HG03196 (cell line): ENCODE data around the gene NAPSA.
"Not testable (repeated sequence)": the region's sequence is repeated elsewhere in the genome, so short reads cannot be mapped to it uniquely, and the experiment has no call there.

Experiments
- ATAC-seq: cut with Tn5 transposase; IDR thresholded peaks from one replicate; pipeline ENCODE4 v1.9.1; 2021; ENCODE audit not compliant: unreplicated experiment

Gene NAPSA

DNA sequence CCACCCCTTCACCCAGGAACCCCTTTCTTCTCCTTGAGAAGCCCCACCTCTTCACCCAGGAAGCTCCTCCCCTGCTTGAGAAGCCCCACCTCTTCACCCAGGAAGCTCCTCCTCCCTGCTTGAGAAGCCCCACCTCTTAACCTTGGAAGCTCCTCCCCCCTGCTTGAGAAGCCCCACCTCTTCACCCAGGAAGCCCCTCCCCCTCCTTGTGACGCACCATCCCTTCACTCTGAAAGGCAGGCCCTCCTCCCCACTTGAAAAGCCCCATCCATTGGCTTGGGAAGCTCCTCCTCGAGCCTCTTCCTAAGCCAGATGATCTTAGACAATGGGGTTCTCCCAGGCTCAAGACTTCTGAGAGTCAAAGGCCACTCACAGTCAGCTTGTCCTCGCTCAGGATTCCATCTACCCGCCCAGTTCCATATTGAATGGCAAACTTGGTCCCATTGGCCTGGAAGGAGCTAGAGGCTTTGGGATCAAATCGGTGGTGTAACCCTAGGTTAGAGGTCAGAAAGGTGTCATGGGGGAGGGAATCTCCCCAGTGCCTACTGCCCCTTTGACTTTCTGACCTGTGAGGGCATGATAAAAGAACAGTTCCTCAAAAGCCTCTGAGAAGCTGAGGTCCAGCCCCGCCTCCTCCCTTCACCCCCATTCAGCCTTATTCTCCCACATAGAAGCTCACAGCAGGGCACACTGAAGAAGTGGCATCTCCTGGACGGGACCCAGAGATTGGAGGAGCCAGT lies 4.0 kb downstream of the NAPSA start:
- ATAC-seq, result no peak

- ATAC-seq, result no peak
Measured at GRCh38 chr19:50359328-50359818, 6.1 kb downstream of the NAPSA start.

DNA sequence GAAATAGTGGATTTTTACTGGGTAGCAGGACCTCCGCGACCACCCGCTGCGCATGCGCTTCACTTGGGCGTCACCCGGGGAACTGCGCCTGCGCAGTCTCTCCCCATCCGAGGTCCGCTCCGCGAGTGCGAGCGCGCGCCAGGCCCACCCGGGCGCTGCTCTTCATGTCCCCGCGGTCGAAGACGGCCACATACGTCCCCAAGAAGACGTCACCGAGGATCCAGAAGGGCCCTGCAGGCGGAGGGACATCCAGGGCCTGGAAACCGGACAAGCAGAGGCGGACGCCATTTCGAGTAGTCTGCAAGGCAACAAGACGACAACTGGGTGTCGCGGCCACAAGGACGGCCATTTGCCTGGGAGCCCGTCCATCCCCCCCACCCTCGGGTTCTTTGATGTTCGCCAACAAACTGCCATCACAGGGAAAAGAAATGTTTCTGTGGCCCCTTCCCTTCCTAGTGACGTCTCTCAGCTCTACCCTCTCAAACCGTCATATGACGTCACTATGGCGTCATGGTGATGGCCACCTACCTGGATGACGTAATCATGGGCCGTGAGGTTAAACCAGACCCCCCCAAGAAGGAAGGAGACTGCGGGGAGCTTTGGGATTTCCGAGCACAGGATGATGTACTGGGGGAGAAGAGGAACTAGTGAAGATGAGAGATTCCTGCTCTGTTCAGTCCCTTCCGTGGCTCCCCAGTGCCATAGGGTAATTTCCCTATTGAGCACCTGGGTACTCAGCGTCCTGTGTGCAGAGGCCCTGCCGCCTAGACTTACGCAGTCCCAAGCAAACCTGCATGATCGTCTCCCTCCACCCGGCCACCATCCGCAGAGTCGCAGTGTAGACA lies 6.7 kb downstream of the NAPSA start:
- no peak for ATAC-seq

- peak; percentile 49 for ATAC-seq
Measured at GRCh38 chr19:50357178-50358100, 8.0 kb downstream of the NAPSA start.

GRCh38 chr19:50356691-50357177 lies 8.7 kb downstream of the NAPSA start:
- no peak for ATAC-seq

DNA sequence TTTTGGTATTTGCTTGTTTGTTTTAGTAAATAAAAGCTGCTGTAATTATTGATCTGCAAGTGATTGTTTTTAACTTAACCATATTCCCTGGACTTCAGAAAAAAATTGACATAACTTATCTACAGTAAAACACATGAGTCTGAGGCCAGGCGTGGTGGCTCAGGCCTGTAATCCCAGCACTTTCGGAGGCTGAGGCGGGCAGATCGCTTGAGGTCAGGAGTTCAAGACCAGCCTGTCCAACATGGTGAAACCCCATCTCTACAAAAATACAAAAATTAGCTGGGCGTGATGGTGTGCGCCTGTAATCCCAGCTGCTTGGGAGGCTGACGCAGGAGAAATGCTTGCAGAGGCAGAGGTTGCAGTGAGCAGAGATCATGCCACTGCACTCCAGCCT lies 12.0 kb downstream of the NAPSA start:
- ATAC-seq, result not testable (repeated sequence)

- ATAC-seq, result no peak
Measured at GRCh38 chr19:50352242-50352641, 13.2 kb downstream of the NAPSA start.

- no peak for ATAC-seq
Measured at GRCh38 chr19:50349277-50350057, 16.0 kb downstream of the NAPSA start.

DNA sequence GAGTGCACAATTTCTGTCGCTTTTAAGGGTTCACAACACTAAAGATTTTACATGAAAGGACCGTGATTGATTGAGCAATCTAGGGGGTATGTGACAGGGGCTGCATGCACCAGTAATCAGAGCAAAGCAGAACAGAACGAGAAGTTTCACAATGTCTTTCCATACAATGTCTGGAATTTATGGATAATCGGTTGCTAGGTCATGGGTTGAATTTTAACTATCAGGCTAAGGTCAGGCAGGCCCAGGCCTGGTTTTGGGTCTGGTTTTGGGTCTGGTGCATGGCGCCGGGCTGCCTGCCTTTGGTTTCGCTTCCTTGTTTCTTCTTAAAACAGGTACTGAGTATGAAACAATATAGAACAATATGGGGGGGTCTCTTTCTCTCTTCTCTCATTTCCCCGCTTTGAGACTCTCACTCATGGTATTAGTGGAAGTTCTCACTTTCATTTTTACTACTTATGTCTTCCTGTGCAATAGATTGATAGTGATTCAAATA lies 18.3 kb downstream of the NAPSA start:
- peak; percentile 54 for ATAC-seq

GRCh38 chr19:50344661-50345318 lies 20.6 kb downstream of the NAPSA start:
- ATAC-seq, result no peak

GRCh38 chr19:50341091-50341564 lies 24.3 kb downstream of the NAPSA start:
- ATAC-seq, result peak; percentile 57

- no peak for ATAC-seq
Measured at GRCh38 chr19:50340331-50340730, 25.1 kb downstream of the NAPSA start.

GRCh38 chr19:50337031-50337430 lies 28.4 kb downstream of the NAPSA start:
- ATAC-seq, result not testable (repeated sequence)

GRCh38 chr19:50334741-50335421 lies 30.6 kb downstream of the NAPSA start:
- ATAC-seq, result no peak

- ATAC-seq, result peak; percentile 19
Measured at GRCh38 chr19:50333737-50334617, 31.5 kb downstream of the NAPSA start.

DNA sequence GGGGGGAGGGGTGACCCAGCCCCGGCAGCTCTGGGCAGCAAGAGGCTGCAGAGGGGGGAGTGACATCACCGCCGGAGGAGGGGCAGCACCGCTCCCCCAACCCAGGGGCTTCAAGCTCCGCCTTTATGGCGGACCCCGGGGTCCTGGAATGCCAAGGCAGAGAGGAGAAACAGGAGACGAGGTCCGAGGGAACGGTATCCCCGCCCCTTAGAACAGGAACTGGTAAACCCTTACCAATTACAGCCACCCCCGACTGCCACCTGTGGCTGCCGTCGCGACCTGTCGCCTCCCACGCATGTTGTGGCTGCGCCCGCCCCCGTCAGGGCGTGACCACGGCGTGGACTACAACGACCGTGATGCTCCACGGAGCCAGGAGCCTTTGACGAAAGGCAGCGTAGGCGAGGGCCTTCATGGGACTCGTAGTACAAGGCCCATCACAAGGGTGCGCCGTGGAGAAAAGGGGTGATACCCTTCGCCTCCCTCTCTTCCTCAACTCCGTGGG lies 32.2 kb downstream of the NAPSA start:
- ATAC-seq, result peak; percentile 47

DNA sequence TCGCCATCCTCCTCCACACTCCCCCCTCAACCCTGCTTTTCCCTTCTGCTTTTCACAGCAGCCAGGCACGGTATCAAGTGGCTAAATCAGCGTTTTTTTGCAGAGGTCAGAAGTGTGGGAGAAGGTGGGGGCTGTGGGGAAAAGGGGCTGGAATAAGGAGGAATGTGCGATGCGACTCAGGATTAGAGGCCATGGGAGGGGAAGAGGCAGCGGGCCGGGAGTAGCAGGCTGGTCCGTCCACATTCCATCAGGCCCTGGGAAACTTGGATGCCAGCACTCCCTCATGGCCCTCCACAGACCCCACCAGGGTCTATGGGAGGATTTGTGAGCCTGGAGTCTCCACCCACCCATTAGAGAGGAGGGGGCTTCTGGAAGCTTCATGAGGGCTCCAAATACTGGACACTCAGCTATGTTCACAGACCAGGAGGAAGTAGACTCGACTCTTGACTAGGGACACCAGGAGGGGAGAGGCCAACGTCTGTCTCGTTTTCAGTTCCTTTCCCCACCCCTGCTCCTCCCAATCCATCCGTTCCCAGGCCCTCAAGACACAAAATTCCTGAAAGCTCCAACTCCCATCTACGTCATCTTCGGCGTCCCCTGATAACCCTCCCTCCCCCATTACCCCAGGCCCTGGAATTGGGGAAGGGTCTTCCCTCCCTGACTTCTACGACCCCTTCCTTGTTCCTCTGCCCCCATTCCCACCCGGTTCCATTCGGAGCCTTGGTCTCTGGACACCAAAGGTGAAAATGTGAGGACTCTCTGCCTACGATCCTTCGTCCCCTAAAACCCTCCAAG lies 33.0 kb downstream of the NAPSA start:
- ATAC-seq, result no peak
